ENCODE measurements around the gene HOOK2. TPM values are rescaled to one million over a fixed set of nuclear protein-coding genes. Genes with fewer than 3 reads are reported as not detected.

The HOOK2 gene
- total and polyA plus RNA-seq, 2 of the 13 experiments (the other 11 are each of a cell fraction or from before 2014, with no cell fraction given) = 9.2 to 12.9 TPM

DNA sequence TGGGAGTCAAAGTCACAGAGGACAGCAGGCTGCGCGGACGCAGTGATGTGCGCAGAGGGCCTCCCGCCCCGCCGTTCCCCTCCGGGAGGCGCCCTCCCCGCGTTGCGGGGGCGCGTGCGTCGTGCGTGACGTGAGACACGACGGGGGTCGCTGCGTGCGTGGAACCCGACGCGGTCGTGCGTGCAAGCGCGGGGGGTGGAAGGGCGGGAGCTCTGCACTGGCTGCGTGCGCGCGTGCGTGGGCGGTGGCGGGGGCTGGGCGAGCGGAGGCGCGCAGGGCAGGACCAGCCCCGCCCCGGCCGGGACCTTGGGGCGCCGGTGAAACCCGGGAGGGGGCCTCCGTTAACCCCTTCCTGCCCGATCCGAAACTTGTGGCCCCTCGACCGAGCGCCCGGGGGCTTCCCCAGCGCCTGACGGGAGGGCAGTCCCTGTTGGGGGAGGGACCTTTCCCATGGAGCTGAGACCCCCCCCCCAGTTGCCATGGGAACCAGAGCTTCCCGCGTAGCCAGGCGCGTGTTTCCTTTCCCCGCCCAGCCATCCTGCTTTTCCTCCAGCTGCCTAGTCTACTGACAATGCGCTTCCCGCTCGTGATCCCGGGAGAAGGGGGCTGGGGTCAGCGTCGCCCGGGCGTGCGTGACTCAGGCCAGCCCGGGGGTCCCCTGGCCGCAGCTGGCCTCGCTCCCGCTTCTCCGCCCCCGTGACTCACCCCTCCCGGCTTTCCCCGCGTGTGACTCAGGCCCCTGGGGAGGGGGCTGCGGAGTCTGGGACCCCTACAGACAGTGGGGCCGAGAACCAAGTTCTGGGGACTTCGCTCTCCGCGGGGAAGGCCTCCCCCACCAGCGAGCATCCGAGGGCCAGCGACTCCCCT lies 7.3 kb upstream of the HOOK2 start (continued):
- TF ChIP-seq MAZ (IDR thresholded peaks at IDR 0.05; ENCODE audit: borderline replicate concordance, low read depth, low read length) (no peak), MAZ (CRISPR knock-in tag; IDR thresholded peaks at IDR 0.05; ENCODE audit: low read depth) (peak; percentile 68; the same call in 1 of the 2 replicates), MXI1 (IDR thresholded peaks at IDR 0.05; ENCODE audit: borderline replicate concordance, low read depth, low read length) (peak; percentile 52; the same call in 1 of the 3 replicates), ARNT2 (CRISPR knock-in tag; IDR thresholded peaks at IDR 0.05; ENCODE audit: low read depth) (no peak), HNRNPLL (IDR thresholded peaks at IDR 0.05; ENCODE audit: low read depth, low read length, poor library complexity, severe bottlenecking) (peak; percentile 76), ZNF292 (CRISPR knock-in tag; IDR thresholded peaks at IDR 0.05; ENCODE audit: borderline replicate concordance, low read depth) (no peak), HOXD1 (CRISPR knock-in tag; IDR thresholded peaks at IDR 0.05) (no peak), SAP130 (CRISPR knock-in tag; IDR thresholded peaks at IDR 0.05; ENCODE audit: low read depth) (0 out of 2 replicates have a peak, but pooled peaks have one; percentile 29), ZNF138 (CRISPR knock-in tag; IDR thresholded peaks at IDR 0.05; ENCODE audit: low read depth) (no peak), ZNF577 (CRISPR knock-in tag; IDR thresholded peaks at IDR 0.05; ENCODE audit: borderline replicate concordance, low read depth) (no peak), EP300 (IDR thresholded peaks at IDR 0.05; ENCODE audit: low read depth in 2 of 2, low read length in 2 of 2) (no peak), EP300 (CRISPR knock-in tag; IDR thresholded peaks at IDR 0.05; ENCODE audit: borderline replicate concordance) (no peak), ZNF83 (CRISPR knock-in tag; IDR thresholded peaks at IDR 0.05; ENCODE audit: borderline replicate concordance) (0 out of 2 replicates have a peak, but pooled peaks have one; percentile 4), TBX3 (IDR thresholded peaks at IDR 0.05; ENCODE audit: borderline replicate concordance) (no peak), FOSL2 (CRISPR knock-in tag; IDR thresholded peaks at IDR 0.05) (peak; percentile 52; the same call in 1 of the 2 replicates), SRSF9 (IDR thresholded peaks at IDR 0.05; ENCODE audit: borderline replicate concordance, insufficient read depth, low read depth, low read length, poor library complexity, severe bottlenecking) (no peak), HOXA3 (CRISPR knock-in tag; IDR thresholded peaks at IDR 0.05) (peak; percentile 32; the same call in 1 of the 2 replicates), ZNF558 (CRISPR knock-in tag; IDR thresholded peaks at IDR 0.05; ENCODE audit: borderline replicate concordance) (no peak), ZNF781 (CRISPR knock-in tag; IDR thresholded peaks at IDR 0.05; ENCODE audit: borderline replicate concordance, not compliant biosample characterization) (no peak), ARNT (IDR thresholded peaks at IDR 0.05) (no peak), ZNF274 (CRISPR knock-in tag; IDR thresholded peaks at IDR 0.05) (no peak; the same call in 1 of the 2 replicates), ONECUT2 (CRISPR knock-in tag; IDR thresholded peaks at IDR 0.05) (no peak)
- TF ChIP-seq, protein P1, sequence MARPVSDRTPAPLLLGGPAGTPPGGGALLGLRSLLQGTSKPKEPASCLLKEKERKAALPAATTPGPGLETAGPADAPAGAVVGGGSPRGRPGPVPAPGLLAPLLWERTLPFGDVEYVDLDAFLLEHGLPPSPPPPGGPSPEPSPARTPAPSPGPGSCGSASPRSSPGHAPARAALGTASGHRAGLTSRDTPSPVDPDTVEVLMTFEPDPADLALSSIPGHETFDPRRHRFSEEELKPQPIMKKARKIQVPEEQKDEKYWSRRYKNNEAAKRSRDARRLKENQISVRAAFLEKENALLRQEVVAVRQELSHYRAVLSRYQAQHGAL (CRISPR knock-in tag; IDR thresholded peaks at IDR 0.05; ENCODE audit: not compliant biosample characterization) = no peak
- TF ChIP-seq, protein P2, sequence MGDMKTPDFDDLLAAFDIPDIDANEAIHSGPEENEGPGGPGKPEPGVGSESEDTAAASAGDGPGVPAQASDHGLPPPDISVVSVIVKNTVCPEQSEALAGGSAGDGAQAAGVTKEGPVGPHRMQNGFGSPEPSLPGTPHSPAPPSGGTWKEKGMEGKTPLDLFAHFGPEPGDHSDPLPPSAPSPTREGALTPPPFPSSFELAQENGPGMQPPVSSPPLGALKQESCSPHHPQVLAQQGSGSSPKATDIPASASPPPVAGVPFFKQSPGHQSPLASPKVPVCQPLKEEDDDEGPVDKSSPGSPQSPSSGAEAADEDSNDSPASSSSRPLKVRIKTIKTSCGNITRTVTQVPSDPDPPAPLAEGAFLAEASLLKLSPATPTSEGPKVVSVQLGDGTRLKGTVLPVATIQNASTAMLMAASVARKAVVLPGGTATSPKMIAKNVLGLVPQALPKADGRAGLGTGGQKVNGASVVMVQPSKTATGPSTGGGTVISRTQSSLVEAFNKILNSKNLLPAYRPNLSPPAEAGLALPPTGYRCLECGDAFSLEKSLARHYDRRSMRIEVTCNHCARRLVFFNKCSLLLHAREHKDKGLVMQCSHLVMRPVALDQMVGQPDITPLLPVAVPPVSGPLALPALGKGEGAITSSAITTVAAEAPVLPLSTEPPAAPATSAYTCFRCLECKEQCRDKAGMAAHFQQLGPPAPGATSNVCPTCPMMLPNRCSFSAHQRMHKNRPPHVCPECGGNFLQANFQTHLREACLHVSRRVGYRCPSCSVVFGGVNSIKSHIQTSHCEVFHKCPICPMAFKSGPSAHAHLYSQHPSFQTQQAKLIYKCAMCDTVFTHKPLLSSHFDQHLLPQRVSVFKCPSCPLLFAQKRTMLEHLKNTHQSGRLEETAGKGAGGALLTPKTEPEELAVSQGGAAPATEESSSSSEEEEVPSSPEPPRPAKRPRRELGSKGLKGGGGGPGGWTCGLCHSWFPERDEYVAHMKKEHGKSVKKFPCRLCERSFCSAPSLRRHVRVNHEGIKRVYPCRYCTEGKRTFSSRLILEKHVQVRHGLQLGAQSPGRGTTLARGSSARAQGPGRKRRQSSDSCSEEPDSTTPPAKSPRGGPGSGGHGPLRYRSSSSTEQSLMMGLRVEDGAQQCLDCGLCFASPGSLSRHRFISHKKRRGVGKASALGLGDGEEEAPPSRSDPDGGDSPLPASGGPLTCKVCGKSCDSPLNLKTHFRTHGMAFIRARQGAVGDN (CRISPR knock-in tag; IDR thresholded peaks at IDR 0.05) = peak; percentile 84

All from HepG2 (cell line).